Hypothalamus (tissue), 51 donors: ENCODE results near the gene SREBF2.

Experiments
- DNase-seq, 51 donors: peaks; one replicate each; lab custom pipeline; 2025; lab: John Stamatoyannopoulos, UW

Gene SREBF2

DNA sequence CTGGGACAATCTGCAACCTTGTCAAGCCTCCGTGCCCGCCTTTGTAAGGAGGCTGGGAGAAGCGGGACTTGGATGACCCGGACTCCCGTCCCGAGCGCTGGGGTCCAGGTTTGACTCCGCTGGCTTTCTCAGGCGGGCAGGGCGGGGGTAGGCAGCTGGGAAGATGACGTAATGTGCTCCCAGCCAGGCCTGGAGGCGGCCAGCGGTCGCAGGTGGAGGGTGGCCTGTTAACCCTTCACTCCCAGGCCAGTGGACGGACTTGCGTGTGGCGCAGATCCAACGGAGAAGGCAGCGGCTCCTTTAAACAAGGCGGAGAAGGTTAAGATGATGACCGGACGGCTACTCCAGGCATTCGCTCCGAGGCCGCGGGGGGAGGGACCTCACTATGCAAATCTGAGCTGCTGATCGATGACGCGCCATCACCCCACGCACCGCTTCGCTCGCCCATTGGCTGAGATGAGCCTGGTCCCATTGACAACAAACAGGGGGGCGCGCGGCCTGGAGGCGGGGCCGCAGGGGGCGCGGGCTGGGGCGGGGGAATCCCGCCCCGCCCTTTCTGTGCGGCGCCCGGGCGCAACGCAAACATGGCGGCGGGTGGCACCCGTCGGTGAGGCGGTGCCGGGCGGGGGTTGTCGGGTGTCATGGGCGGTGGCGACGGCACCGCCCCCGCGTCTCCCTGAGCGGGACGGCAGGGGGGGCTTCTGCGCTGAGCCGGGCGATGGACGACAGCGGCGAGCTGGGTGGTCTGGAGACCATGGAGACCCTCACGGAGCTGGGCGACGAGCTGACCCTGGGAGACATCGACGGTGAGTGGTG lies at the start of gene SREBF2:
Gene SREBF2, plus strand, starts transcription at position 553 of the 816 bp plus-strand sequence. Its CDS starts 166 bp downstream, at position 719.
- DNase-seq, result peak; percentile 94 to 100 (median 99)

DNA sequence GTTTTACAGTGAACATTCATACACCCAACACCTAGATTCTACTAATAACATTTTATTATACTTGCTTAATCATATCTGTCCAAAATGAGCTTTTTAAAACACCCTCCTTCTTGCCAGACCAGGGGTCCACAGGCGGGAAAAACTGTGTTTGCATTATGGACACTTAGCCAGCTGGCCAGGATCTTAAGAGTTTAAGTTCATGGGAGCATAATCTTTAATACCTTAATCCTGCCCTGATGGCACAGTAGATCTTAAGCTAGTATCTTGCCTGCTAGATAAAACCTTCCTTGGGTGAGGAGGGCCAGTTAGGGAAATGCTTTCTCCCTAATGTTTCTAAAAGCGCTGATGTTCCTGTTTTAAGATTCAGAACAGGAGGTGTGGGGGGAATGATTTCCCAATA lies 45.6 kb upstream of the SREBF2 start:
- no peak for DNase-seq

DNA sequence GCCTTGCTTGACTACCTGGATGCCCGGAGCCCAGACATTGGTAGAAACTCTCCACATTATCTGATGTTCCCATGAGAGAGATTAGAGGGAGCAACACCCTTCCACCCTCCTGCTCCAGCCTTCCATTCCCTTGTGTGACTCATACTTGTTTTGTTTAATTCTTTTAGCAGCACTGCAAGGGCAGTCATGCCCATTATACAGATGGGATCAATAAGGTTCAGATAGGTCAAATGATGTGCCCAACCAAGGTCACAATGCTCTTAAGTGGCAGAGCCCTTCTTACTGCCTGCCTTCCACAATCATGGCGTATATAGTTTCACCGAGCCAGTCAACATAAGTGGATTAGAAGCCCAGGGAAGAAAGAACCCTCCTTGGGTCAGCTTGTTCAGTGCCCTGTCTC lies 39.0 kb upstream of the SREBF2 start:
- no peak for DNase-seq

DNA sequence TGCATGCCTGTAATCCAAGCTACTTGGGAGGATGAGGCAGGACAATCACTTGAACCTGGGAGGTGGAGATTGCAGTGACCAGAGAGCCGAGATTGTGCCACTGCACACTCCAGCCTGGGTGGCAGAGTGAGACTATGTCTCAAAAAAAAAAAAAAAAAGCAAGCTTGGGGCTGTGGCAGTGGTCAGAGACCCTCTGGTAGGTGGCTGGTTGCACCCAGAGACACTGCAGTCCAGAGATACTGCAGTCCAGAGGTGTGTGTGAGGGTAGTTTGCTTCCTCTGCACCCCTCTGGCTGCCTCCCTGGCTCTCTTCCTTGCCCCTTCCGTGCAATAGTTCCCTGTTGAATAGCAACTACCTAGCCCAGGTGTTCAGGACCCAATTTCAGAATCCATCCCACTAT lies 34.2 kb upstream of the SREBF2 start:
- DNase-seq, result no peak

DNA sequence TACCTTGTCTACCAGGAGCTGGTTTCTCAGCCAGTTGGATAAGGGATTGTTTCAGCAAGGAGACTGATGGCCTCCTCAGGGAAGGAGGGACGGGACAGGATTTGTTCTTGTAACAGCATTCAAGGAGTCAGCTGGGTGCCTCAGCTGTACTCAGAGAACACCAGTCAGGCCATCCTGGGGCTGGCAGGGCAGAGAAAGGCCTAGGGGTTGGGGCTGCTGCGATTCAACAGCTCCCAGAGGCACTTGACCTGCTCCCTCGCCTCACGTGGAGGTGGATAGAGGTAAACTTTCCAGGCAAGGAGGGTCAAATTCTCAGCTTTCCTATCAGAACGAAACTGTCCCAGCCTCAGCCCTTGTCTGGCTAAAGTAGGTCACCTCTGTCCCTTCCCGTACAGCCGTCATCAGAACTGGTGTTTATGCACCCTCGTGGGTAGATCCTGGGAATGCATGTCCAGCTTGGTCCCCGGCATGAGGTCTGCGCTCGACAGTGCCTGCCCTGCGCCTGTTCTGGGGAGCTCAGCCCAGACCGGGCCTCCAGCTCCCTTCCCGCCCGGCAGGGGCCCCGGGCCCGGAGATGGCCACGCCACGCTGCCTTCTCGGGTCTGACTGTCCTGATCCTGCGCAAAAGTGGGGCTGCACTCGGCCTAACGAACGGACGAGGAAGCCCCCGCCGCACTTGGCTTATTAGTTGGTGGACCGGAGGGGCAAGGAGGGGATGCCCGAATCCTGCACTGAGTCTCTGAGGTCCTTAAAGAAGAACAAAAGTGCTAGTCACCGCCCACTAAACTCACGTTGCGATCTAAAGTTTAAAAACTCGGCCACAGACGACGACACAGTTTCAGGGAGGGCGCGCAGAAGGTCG lies 33.2 kb upstream of the SREBF2 start:
- DNase-seq, result peak in 41 of 51 donors; percentile 12 to 67 (median 45)

DNA sequence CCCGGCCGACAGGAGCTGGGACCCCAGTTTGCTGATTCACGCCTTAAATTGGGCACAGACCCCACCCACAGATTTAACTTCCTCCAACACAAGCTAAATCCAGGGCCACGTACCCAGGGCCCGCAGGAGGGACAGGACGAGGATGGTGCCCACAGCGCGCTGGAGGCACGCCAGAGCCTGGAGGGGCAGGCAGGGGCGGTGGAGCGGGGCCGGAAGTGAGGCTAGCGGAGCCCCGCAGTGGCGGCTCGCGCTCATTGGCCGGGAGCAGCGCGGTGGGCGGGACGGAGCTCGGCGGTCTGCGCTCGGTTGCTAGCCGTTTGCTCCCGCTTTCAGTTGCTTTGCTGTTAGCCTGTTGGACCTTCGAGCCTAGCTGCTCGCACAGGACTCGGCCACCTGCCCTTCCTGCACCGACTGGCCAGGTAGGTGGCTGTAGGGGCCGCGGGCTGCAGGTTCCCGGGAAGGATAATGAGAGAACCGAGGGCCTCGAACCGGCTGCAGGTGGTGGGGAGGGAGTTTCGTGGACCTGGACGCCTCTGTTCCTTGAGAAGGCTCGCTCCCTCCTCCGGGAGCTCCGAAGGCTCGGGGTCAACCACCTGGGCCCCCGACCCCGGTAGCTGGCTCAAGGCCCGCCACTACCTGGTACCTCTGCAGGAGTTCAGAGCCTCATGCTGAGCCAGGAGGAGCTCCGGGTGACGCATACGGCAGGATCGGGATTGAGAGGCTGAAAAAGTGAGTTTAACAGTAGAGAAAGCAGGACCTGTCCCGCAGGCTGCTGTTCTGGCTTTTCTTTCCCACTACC lies 32.4 kb upstream of the SREBF2 start, which contains the start of gene CCDC134:
Gene CCDC134, plus strand, starts transcription at position 332 of the 799 bp plus-strand sequence. CDS start 8,212 bp downstream, outside the sequence.
- peak; percentile 32 to 96 (median 84) for DNase-seq

DNA sequence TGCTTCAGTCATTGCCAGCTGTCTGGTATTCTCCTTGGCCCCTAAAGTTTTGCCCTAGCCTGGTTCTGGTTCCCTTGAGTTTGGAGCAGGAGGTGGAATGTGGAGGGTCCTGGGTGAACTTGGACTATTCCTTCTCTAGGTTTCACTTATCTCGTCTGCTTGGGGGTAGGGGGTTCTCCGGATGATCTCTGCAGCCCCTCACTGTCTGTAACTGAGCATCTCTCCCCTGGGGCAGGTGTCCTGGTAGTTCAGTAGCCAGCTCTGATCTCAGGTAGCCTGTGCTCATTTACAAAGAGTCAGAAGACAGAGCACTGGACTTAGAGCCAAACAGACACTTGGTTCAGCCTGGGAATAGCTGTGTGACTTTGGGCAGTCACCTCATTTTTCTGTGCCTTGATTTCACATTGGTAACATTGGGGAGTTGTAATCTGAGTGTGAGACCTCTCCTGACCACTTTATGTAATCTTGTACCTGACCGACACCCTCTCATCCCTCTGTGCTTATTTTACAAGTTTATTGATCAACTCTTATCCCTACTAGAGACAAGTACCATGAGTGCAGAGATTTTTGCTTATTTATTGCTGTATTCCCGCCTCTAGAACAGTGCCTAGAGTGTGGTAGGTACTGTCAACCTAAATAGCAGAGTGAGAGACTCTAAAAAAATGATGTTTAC lies 31.6 kb upstream of the SREBF2 start:
- no peak for DNase-seq

DNA sequence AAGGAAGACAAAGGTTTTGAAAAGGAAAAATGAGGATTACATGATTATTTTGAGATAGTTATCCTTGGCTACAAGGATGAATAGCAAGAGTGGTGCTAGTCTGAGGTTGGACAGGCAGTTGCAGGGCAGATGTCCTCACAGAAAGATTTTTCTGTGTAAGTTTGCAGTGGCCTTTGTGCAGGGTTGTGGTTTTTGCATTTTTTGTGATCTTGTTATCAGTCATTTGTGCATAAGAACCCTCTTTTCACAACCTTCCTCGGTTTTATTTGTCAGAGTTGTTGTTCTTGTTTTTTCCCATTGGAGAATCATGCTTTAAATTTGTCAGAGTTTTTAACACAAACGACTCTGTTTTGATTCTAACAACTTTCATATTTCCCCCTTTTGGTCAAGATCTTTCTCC lies 31.0 kb upstream of the SREBF2 start:
- DNase-seq, result no peak

DNA sequence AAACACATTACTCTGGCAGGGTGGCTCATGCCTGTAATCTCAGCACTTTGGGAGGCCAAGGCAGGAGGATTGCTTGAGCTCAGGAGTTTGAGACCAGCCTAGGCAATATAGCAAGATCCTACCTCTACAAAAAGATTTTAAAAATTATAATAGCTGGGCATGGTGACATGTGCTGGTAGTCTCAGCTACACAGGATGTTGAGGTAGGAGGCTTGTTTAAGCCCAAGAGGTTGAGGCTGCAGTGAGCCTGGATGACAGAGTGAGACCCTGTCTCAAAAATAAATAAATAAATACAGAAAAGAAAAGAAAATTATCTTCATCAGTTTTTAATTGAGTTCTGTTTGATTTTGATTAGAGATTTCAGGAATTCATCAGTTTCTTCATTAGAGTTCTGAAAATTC lies 27.3 kb upstream of the SREBF2 start:
- DNase-seq, result no peak

DNA sequence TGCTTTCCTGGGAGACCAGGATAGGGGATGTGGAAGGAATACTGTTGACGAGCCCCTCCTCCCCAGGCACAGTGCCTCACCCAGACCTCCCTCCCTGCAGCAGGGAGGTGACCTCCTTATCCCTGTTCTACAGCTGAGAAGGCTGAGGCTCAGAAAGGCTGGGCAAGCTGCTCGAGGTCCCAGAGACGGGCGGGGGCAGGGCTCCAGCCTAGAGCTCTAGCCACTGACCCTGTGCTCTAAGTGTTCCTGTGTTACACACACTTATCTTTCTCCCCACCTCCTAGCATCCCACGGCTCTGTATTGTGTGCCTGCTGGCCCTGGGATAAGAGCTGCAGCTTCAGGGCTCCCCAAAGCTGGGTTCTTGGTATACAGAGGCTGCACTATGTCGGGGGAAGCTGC lies 24.5 kb upstream of the SREBF2 start:
- DNase-seq, result no peak

DNA sequence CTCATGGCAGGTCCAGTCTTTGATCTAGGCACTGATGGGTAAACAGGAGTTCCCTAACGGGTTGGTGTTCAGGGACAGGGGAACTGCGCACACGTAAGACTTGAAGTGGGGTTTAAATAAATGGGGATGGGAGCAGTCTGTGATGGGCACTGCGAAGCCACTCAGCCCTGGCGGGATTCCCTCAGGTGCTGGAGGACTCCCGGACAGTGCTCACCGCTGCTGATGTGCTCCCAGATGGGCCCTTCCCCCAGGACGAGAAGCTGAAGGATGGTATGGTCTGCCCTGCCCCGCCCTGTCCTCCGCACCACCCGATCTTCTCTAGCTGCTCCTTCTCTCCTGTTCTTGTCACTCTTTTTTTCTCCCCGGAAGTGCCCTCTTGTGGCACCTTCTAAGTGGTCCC lies 22.9 kb upstream of the SREBF2 start:
- no peak for DNase-seq

DNA sequence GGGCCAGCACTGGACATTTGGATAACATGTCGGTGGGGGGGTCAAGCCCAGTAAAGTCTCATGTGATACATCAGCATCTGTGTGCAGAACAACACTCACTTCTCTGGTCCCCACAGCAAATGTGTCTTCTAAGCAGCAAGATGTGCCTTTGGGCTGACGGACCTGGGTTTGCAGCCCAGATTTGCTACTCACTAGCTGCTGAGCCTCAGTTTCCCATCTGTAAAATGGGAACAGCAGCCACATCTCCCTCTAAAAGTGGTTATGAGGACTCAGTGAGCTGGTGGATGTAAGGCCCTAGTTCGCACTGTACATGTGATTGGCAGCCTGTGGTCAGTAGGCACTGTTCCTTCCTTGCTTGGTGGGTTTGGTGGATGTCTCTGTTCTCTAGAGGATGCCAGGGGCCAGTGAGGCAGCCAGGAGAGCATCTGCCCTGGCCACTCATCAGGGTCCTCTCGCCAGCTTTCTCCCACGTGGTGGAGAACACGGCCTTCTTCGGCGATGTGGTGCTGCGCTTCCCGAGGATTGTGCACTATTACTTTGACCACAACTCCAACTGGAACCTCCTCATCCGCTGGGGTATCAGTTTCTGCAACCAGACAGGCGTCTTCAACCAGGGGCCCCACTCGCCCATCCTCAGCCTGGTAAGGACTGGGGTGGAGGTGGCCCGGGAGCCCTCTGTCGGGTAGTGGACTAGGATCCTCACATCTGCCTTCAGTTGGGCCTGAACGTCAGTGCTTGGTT lies 19.9 kb upstream of the SREBF2 start:
- DNase-seq, result no peak

DNA sequence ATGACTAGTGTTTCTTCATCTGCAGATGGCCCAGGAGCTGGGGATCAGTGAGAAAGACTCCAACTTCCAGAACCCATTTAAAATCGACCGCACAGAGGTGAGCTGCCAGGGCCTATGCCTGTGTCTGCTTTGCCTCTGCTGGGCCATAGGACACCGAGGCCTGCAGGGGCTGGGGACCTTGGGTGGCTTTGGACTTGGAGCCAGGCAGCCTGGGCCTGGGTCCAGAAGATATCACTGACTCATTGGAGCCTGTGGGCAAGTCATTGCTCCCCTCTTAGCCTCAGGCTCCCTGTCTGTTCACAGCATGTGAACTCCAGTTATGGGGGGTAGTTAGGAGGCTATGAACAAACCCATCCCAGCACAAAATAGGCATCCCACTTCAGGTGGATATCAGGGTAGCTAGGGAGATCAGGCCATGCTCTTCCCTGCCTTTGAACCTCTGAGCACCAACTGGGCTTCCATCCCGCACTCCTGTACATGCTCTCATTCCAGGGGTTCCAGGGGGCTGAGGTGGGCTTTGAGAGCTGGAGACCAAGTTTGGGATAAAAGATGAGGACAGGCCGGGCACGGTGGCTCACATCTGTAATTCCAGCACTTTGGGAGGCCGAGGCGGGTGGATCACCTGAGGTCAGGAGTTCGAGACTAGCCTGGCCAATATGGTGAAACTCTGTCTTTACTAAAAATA lies 19.0 kb upstream of the SREBF2 start:
- DNase-seq, result no peak

DNA sequence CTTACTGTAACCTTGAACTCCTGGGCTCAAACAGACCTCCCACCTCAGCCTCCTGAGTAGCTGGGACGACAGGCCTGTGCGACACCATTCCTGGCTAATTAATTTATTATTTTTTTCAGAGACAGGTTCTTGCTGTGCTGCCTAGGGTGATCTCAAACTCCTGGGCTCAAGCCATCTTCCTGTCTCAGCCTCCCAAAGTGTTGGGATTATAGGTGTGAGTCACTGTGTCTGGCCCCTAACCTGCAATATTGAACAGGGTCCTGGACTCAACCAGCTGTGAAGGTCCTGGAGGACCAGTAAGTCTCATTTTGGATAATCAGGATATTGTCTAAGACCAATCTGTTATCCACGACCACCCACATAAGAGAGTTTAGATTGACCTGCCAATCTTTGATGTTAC lies 17.2 kb upstream of the SREBF2 start:
- no peak for DNase-seq

DNA sequence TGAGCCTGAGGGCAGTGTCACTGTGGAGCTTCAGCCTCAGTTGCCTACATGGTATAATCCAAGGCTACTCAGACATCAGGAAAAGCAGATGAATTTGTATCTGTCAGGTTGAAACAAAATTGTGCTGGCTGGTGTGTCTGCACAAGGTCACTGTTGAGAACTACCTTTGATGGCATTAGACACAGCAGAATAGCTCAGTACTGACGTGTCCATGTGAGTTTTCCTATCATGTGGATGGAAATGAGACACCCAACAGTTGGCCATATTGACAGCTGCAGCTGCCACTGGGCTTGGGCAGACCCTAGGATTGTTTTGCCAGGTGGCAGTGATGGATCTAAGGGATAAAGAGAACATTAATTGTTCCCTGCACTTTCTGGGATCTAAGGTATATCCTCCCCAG lies 16.7 kb upstream of the SREBF2 start:
- DNase-seq, result no peak

DNA sequence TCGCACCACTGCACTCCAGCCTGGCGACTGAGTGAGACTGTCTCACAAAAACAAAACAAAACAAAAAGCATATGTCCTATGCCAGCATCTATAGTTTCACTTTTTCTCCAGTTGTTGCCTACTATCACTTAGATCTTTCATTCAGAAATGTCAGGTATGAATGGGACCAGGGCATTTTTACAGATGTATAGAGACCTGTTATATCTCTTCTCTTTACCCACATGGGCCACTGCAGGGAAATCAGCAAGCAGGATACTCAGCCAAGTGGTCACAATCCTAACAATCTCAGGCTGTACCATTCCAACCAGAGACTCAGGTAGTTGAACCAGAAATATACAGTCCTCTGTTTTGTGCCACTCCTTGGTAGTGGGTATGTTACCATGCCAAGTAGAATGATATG lies 16.0 kb upstream of the SREBF2 start:
- DNase-seq, result no peak

DNA sequence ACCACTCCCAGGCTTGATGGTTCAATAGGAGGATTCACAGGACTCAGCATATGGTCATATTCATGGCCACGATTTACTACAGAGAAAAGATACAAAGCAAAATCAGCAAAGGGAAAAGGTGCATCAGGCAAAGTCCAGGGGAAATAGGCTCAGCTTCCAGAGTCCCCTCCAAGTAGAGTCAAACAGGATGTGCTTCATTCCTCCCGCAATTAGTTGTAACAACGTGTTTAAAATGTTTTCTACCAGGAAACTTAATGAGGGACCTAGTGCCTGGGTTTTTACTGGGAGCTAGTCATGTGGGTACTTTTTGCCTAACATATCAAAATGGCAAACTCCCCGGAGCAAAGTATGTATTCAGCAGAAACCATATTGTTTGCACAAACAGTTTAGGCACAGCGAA lies 14.9 kb upstream of the SREBF2 start:
- DNase-seq, result no peak

DNA sequence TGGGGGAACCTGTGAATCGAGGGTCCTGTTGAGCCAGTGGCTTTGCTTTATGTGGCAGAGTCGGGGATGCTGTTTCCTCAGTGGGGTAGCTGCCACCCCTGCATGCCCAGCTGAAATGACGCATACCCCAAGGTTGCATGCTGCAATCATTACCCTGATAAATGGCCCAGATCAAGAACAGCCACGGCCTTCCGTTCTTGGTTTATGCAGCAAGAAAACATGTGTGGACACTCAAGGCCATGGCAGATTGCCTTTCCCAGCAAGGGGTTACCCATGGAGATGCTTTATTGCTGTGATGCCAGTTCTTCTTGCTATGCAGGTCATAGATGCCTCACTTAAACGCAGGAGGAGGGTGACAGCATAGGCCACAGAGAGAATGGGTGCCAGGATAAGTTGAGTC lies 14.3 kb upstream of the SREBF2 start:
- no peak for DNase-seq

DNA sequence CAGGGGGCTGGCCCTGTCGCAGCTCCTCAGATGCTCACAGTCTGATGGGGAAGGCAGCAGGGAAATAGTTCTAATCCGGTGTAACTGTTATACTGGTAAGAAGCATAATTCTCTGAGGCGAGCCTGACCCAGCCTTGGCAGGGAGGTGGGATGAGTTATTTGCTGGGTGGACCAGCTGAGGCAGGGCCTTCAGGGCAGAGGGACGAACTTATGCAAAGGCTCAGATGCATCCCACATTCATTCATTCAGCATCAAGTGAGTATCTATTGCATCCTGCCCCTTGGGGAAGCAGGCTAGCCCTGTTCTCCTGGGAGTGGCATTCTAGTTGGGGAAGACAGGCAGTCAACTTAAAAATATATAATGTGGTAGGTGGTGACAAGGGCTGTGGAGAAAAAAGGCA lies 13.6 kb upstream of the SREBF2 start:
- no peak for DNase-seq
